ENCODE data around the gene LMO7. TPM values are rescaled to one million over a fixed set of nuclear protein-coding genes. Genes with fewer than 3 reads are reported as not detected.
"Not testable (repeated sequence)": the region's sequence is repeated elsewhere in the genome, so short reads cannot be mapped to it uniquely, and the experiment has no call there.

The LMO7 gene
- total and polyA plus RNA-seq, 2 of the 8 experiments (the other 6 are each of a cell fraction or from before 2014, with no cell fraction given): 8.1 to 28.3 TPM

- H2BK15ac ChIP-seq (ENCODE audit: low read length); H2BK120ac ChIP-seq (replicated peaks; ENCODE audit: low read depth, low read length); H3K18ac ChIP-seq (ENCODE audit: extremely low read depth, low read length); H4K8ac ChIP-seq (ENCODE audit: extremely low read depth, insufficient read depth, low read length); H3K36me3 ChIP-seq (ENCODE audit: control insufficient read depth in 2 of 4, insufficient read depth in 4 of 4, low read length in 3 of 4); DNase-seq (ENCODE audit: low read depth in 1 of 2, low spot score in 2 of 2); POLR2A ChIA-PET (ENCODE audit: partially characterized antibody); H3K79me1 ChIP-seq (ENCODE audit: low read depth, low read length); H3K9ac ChIP-seq (replicated peaks in 1 of 4; ENCODE audit: extremely low read depth in 1 of 4, low read depth in 3 of 4, low read length in 3 of 4); H2BK5ac ChIP-seq (ENCODE audit: low read depth, low read length); H3K27ac ChIP-seq (ENCODE audit: low read depth, low read length); H3K4ac ChIP-seq (replicated peaks; ENCODE audit: insufficient read length, low read depth, low read length); H3K27me3 ChIP-seq (replicated peaks in 1 of 4; ENCODE audit: control insufficient read depth in 3 of 4, extremely low read depth in 1 of 4, insufficient read depth in 3 of 4, low read length in 3 of 4); H4K20me1 ChIP-seq (replicated peaks in 1 of 2; ENCODE audit: control insufficient read depth in 1 of 2, insufficient read depth in 2 of 2, low read length in 2 of 2); H3K4me1 ChIP-seq (replicated peaks in 1 of 4; ENCODE audit: control insufficient read depth in 3 of 4, insufficient read depth in 4 of 4, low read length in 3 of 4); H4K5ac ChIP-seq (ENCODE audit: insufficient read length, low read depth, low read length); H2AK5ac ChIP-seq (ENCODE audit: low read depth, low read length); H2BK12ac ChIP-seq (ENCODE audit: low read depth, low read length); H3K56ac ChIP-seq (replicated peaks; ENCODE audit: insufficient read length, low read depth, low read length); H3K4me2 ChIP-seq (ENCODE audit: insufficient read depth in 1 of 2, low read depth in 2 of 2, low read length in 2 of 2); H3K23me2 ChIP-seq (ENCODE audit: low read depth, low read length); H2BK20ac ChIP-seq (ENCODE audit: low read length); H3K4me3 ChIP-seq (ENCODE audit: extremely low read depth in 1 of 4, insufficient read depth in 2 of 4, low read depth in 3 of 4, low read length in 4 of 4); H2AFZ ChIP-seq (ENCODE audit: low read length); H3K9me3 ChIP-seq (ENCODE audit: insufficient read depth in 2 of 2, low read depth in 1 of 2, low read length in 1 of 2); CTCF ChIA-PET (ENCODE audit: partially characterized antibody); H4K91ac ChIP-seq (replicated peaks; ENCODE audit: insufficient read length, low read length); H3K14ac ChIP-seq (ENCODE audit: insufficient read length); H3K23ac ChIP-seq (ENCODE audit: insufficient read length); FAIRE-seq; H3K79me2 ChIP-seq (ENCODE audit: control insufficient read depth in 1 of 2, insufficient read depth in 2 of 2, low read length in 2 of 2): not testable (repeated sequence)
- peak in 1 of 2 experiments; percentile 63; a peak in 1 of 3 replicates for TF ChIP-seq EP300 (IDR thresholded peaks at IDR 0.05; ENCODE audit: borderline replicate concordance in 1 of 2, low read depth in 2 of 2, low read length in 2 of 2)
- 90% methylated on average over 5 of the region's 5 CpGs; no CpG with 5 or more reads in 1 of the 2 experiments for WGBS, 2 experiments (ENCODE audit: extremely low coverage in 1 of 2, insufficient coverage in 1 of 2, insufficient read length in 1 of 2, insufficient replicate concordance in 2 of 2, low coverage in 1 of 2, low lambda C conversion rate in 2 of 2, missing lambda C conversion rate in 1 of 2)
Observed at GRCh38 chr13:75780103-75780502, 144.0 kb downstream of the LMO7 start.
